SK-N-MC (cell line): ENCODE measurements around the gene CCDC27.

Experiments used
- DNase-seq: peaks from one replicate; pipeline ENCODE4 v3.0.0-alpha.2; 2011; ENCODE audit warnings: low read depth, low spot score
- H3K27ac ChIP-seq: fragments of 200-600 bp; sonication (generic); 2 replicates; pipeline ENCODE4 v1.5.1; 2016; ENCODE audit warnings: mixed run types
- H3K36me3 ChIP-seq: fragments of 200-600 bp; sonication (generic); 2 replicates; pipeline ENCODE4 v1.6.1; 2017; ENCODE audit warnings: antibody characterized with exemption, low read length, mixed read lengths; ENCODE audit not compliant: insufficient read depth
- H3K4me3 ChIP-seq: fragments of 200-600 bp; sonication (generic); 2 replicates; pipeline ENCODE4 v1.5.1; 2016
- H3K9ac ChIP-seq: fragments of 200-600 bp; sonication (generic); 2 replicates; pipeline ENCODE4 v1.8.0; 2017; ENCODE audit warnings: mixed run types, mixed read lengths; ENCODE audit not compliant: insufficient read length
- H3K9me3 ChIP-seq: fragments of 200-600 bp; sonication (generic); 2 replicates; pipeline ENCODE4 v1.6.1; 2017; ENCODE audit warnings: low read depth, mild to moderate bottlenecking, antibody characterized with exemption, low read length, moderate library complexity, mixed read lengths
- EZH2 ChIP-seq: fragments of 200-600 bp; sonication (generic); IDR thresholded peaks from one replicate; pipeline ENCODE4 v1.6.1; 2017; ENCODE audit warnings: antibody characterized with exemption
- FOXP2 ChIP-seq: optimal IDR thresholded peaks from 2 replicates; pipeline ENCODE3; 2011; ENCODE audit warnings: mild to moderate bottlenecking, moderate library complexity; ENCODE audit not compliant: insufficient read depth; ENCODE audit errors: extremely low read length, control extremely low read depth
- POLR2AphosphoS5 ChIP-seq: IDR thresholded peaks from 2 replicates; pipeline ENCODE4 v1.6.1; 2012; ENCODE audit warnings: mild to moderate bottlenecking, low read depth, low read length, borderline replicate concordance

The CCDC27 gene

DNA sequence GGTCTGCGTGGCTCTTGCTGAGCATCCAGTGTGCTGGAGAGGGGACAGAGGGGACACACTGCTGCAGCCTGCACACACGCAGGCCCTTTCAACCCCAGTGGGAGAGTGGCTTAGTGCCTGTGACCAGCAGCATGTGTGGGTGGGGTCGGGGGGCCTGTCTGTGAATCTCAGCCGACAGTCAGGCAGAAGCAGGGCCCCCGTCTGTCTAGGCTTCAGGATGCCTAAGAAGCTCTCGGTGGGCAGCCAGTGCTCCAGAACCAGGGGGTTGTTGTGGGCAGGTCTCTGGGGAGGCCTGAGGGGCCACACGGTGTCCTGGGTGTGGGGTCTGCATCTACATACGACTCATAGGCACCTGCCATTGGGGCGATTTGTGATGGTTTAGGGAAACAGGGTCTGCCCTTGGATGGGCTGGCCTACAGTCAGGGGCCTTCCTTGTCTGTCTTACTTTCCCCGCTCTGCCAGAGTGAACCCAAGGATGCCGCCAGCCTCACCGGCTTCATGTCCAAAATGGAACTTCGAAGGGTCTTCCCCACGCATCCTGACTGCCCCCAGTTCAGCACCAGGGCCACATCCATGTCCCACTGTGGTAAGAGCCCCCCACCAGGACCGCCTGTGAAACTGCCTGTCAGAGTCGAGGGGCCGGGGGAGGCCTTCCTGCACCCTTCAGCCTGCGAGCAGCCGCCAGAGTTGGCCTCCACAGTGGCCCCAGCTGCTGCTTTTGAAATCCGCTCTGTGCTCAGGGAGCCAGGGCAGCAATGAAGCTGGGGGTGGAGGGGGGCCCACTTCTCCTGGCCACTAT lies 1.6 kb downstream of the CCDC27 start:
- no peak for DNase-seq
- no peak for TF ChIP-seq EZH2
- no peak for TF ChIP-seq POLR2AphosphoS5
- no peak for TF ChIP-seq FOXP2
- no peaks in the 10 kb centered on the region for H3K36me3 ChIP-seq
- no peak overlapping the region for H3K9ac ChIP-seq
- no peak overlapping the region for H3K27ac ChIP-seq
- no peaks in the 10 kb centered on the region for H3K9me3 ChIP-seq
- no peak overlapping the region for H3K4me3 ChIP-seq

DNA sequence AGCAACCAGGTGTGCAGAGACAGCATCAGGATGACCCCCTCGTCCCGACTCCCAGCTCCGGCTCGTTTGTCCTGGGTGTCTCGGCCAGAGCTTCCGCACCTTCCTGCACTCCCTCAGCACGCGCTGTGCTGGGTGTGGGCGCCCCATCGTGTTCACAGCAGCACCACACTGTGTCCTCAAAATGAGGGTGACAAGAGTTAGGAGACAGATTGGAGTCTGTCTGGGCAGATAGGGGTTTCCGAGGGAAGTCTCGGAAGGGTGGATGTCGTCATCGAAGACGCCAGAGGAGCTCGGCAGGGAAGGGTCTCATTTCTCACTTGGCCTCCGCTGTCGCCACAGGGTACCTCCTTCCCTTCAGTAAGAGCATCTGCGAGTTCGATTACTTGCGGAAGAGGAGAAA lies 4.1 kb downstream of the CCDC27 start:
- TF ChIP-seq FOXP2 (no peak), POLR2AphosphoS5 (no peak), EZH2 (no peak)
- Histone ChIP-seq H3K4me3 (no peak overlapping the region), H3K9ac (no peak overlapping the region), H3K9me3 (no peaks in the 10 kb centered on the region), H3K36me3 (no peaks in the 10 kb centered on the region), H3K27ac (no peak overlapping the region)
- no peak for DNase-seq

GRCh38 chr1:3759164-3759563 lies 6.9 kb downstream of the CCDC27 start:
- Histone ChIP-seq H3K9me3 (no peaks in the 10 kb centered on the region), H3K36me3 (no peaks in the 10 kb centered on the region), H3K4me3 (no peak overlapping the region), H3K9ac (no peak overlapping the region), H3K27ac (no peak overlapping the region)
- TF ChIP-seq EZH2 (no peak), POLR2AphosphoS5 (no peak), FOXP2 (no peak)
- no peak for DNase-seq

GRCh38 chr1:3759796-3760195 lies 7.5 kb downstream of the CCDC27 start:
- H3K9me3 ChIP-seq = no peaks in the 10 kb centered on the region
- TF ChIP-seq POLR2AphosphoS5 (no peak), FOXP2 (no peak), EZH2 (no peak)
- no peak overlapping the region for H3K9ac ChIP-seq
- H3K36me3 ChIP-seq = no peaks in the 10 kb centered on the region
- H3K4me3 ChIP-seq = no peak overlapping the region
- DNase-seq = no peak
- H3K27ac ChIP-seq = no peak overlapping the region

GRCh38 chr1:3761296-3762010 lies 9.2 kb downstream of the CCDC27 start:
- H3K27ac ChIP-seq = no peak overlapping the region
- no peak for DNase-seq
- no peak for TF ChIP-seq FOXP2
- no peak for TF ChIP-seq POLR2AphosphoS5
- no peak for TF ChIP-seq EZH2
- no peaks in the 10 kb centered on the region for H3K9me3 ChIP-seq
- no peak overlapping the region for H3K9ac ChIP-seq
- H3K4me3 ChIP-seq = no peak overlapping the region
- H3K36me3 ChIP-seq = no peaks in the 10 kb centered on the region

DNA sequence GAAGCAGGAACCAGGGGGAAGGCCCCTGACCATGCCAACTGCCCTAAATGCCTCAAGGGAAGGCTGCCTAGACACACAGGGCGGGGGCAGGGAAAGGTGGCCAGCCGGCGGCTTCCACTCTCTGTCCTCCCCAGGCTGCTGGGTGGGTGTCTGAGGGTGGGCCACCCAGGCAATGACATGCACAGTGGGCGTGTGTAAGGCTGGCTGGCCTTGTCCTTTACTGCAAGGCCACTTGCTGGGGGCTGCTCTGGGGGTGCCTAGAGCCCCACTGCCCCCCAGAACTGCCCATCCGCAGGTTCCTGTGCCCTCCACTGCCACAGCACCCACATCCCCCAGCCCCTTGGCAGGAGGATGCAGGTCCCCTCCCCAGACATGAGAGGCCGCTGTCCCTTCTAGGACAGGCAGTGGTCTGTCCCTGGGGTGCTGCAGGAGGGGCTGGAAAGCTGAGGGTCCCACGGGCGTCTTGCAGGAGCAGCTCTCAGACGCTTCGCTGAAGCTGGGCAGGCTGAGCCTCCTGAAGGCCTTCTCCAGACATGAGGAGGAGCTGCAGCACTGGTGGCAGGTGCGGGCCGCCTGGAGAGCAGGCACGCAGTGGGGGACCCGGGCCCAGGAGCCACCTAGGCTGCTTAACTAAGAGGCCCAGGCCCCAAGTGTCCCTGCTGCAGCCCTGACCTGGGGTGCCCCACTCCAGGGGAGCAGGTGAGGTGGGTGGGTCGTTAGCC lies 10.1 kb downstream of the CCDC27 start:
- H3K27ac ChIP-seq = no peak overlapping the region
- no peak overlapping the region for H3K9ac ChIP-seq
- no peak overlapping the region for H3K4me3 ChIP-seq
- H3K9me3 ChIP-seq = no peaks in the 10 kb centered on the region
- no peaks in the 10 kb centered on the region for H3K36me3 ChIP-seq
- TF ChIP-seq POLR2AphosphoS5 = no peak
- no peak for TF ChIP-seq FOXP2
- TF ChIP-seq EZH2 = no peak
- no peak for DNase-seq

- Histone ChIP-seq H3K9ac (no peak overlapping the region), H3K9me3 (no peaks in the 10 kb centered on the region), H3K36me3 (no peaks in the 10 kb centered on the region), H3K4me3 (no peak overlapping the region), H3K27ac (no peak overlapping the region)
- no peak for DNase-seq
- TF ChIP-seq FOXP2 (no peak), EZH2 (no peak), POLR2AphosphoS5 (no peak)
These were observed 10.6 kb downstream of the CCDC27 start for GRCh38 chr1:3762873-3763228.

DNA sequence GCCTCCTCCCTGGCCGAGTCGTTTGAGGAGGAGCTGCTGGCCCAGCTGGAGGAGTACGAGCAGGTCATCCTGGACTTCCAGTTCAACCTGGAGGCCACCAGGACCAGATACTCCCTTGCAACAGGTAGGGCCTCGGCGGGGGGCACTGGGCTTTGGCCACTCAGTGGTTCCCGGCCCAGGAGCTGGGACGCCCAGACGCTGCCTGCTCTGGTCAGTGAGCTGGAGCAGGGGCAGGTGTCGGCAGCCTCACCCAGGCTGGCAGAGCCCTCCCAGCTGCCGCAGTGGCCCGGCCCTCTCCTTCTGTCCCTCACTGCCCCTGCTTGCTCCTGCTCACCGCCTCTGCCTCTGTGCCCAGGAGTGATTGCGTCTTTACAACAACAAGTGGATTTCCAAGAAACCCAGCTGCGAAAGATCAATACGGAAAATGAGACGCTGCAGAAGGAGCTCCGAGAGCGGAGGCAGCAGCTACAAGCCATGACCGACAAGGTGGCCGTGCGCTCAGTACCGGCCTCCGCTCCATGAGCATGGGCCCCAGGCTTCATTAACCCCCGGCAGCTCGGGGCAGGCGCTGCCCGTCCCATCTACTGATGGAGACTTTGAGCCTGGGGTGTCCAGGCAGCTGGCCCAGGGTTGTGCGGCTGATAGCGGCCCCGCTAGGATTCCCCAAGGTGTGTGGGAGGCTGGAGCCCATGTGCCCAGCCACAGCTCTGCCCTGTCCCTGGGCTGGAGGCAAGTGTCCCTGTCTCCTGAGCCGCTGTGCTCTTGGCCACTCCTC lies 11.3 kb downstream of the CCDC27 start:
- no peaks in the 10 kb centered on the region for H3K36me3 ChIP-seq
- no peak overlapping the region for H3K4me3 ChIP-seq
- TF ChIP-seq POLR2AphosphoS5 = no peak
- no peak for TF ChIP-seq EZH2
- H3K9ac ChIP-seq = no peak overlapping the region
- H3K9me3 ChIP-seq = no peaks in the 10 kb centered on the region
- H3K27ac ChIP-seq = no peak overlapping the region
- no peak for DNase-seq
